SK-N-SH (cell line): Measurements from ENCODE around the gene CBX8. TPM values are rescaled to one million over a fixed set of nuclear protein-coding genes. Genes with fewer than 3 reads are reported as not detected.

Source experiments
- CTCF ChIA-PET: fragments of 300-600, 350-600 bp; formaldehyde crosslinking; extraction: SDS; loops from one replicate; lab custom pipeline; 2021; lab: Yijun Ruan, JAX
- POLR2A ChIA-PET: fragments of 350-600 bp; sonication (Branson Sonifier 250); formaldehyde crosslinking; extraction: SDS; loops from one replicate; lab custom pipeline; 2020; ENCODE audit warnings: antibody characterized with exemption, inconsistent platforms; lab: Yijun Ruan, JAX
- DNase-seq: peaks from one replicate; pipeline ENCODE4 v3.0.0; 2012
- H2AFZ ChIP-seq: fragments of 200-600 bp; sonication (generic); 2 replicates; pipeline ENCODE4 v1.8.1; 2016; ENCODE audit warnings: antibody characterized with exemption, mild to moderate bottlenecking, low read depth
- H3F3A ChIP-seq: fragments of 200-600 bp; sonication (generic); replicated peaks from 2 replicates; pipeline ENCODE3; 2016; ENCODE audit warnings: antibody characterized with exemption, mild to moderate bottlenecking; ENCODE audit not compliant: insufficient read depth
- H3K27ac ChIP-seq, 2 experiments: fragments of 200-500 bp in 1 of 2; fragments of 200-600 bp in 1 of 2; sonication (Bioruptor generic) in 1 of 2; sonication (generic), shearing (Covaris generic) in 1 of 2; 2 replicates each; pipeline versions ENCODE4 v1.5.1 to v1.6.1; 2014 to 2016; ENCODE audit warnings: low read depth in 2 of 2, inconsistent platforms in 1 of 2, low read length in 1 of 2, mild to moderate bottlenecking in 1 of 2, mixed read lengths in 1 of 2
- H3K27me3 ChIP-seq: fragments of 200-600 bp; sonication (generic), shearing (Covaris generic); 2 replicates; pipeline ENCODE4 v1.6.1; 2016; ENCODE audit warnings: mixed run types; ENCODE audit not compliant: insufficient read depth
- H3K36me3 ChIP-seq, 2 experiments: fragments of 200-500 bp in 1 of 2; fragments of 200-600 bp in 1 of 2; sonication (Bioruptor generic) in 1 of 2; sonication (generic) in 1 of 2; replicated peaks in 1 of 2; 2 replicates each; pipeline versions ENCODE3 to v1.5.1; 2014 to 2016; ENCODE audit warnings: low read length in 1 of 2, mild to moderate bottlenecking in 1 of 2; ENCODE audit not compliant: insufficient read depth in 2 of 2, control insufficient read depth in 1 of 2
- H3K4me1 ChIP-seq, 2 experiments: fragments of 200-500 bp in 1 of 2; fragments of 200-600 bp in 1 of 2; sonication (Bioruptor generic) in 1 of 2; sonication (generic), shearing (Covaris generic) in 1 of 2; 2 replicates each; pipeline versions ENCODE4 v1.5.1 to v1.6.1; 2014 to 2016; ENCODE audit warnings: low read depth in 1 of 2, low read length in 1 of 2, mixed run types in 1 of 2; ENCODE audit not compliant: insufficient read depth in 2 of 2, control insufficient read depth in 1 of 2
- H3K4me2 ChIP-seq: fragments of 200-600 bp; sonication (generic), shearing (Covaris generic); 2 replicates; pipeline ENCODE4 v1.6.1; 2017; ENCODE audit warnings: mixed run types
- H3K4me3 ChIP-seq, 2 experiments: fragments of 200-500 bp in 1 of 2; fragments of 200-600 bp in 1 of 2; sonication (Bioruptor generic) in 1 of 2; sonication (generic), shearing (Covaris generic) in 1 of 2; 2 replicates each; pipeline versions ENCODE4 v1.5.1 to v1.8.1; 2014 to 2016; ENCODE audit warnings: low read depth in 2 of 2, inconsistent platforms in 1 of 2, low read length in 1 of 2, mild to moderate bottlenecking in 1 of 2, mixed read lengths in 1 of 2, moderate library complexity in 1 of 2
- H3K79me2 ChIP-seq: fragments of 200-600 bp; sonication (generic); 2 replicates; pipeline ENCODE4 v1.8.1; 2017; ENCODE audit warnings: mild to moderate bottlenecking; ENCODE audit not compliant: insufficient read depth
- H3K9ac ChIP-seq: fragments of 200-600 bp; sonication (generic); 2 replicates; pipeline ENCODE4 v1.6.1; 2017; ENCODE audit warnings: mixed run types
- H3K9me2 ChIP-seq: fragments of 200-600 bp; sonication (generic); 2 replicates; pipeline ENCODE4 v1.6.1; 2017; ENCODE audit warnings: mixed run types
- H3K9me3 ChIP-seq: fragments of 200-600 bp; sonication (generic); 2 replicates; pipeline ENCODE4 v1.6.1; 2017; ENCODE audit warnings: mixed run types, mild to moderate bottlenecking, moderate library complexity
- H4K20me1 ChIP-seq: fragments of 200-600 bp; sonication (generic); 2 replicates; pipeline ENCODE4 v1.6.1; 2017; ENCODE audit warnings: mild to moderate bottlenecking, mixed run types; ENCODE audit not compliant: insufficient read depth
- CTCF ChIP-seq: fragments of 200-600 bp; sonication (generic); IDR thresholded peaks from 2 replicates; pipeline ENCODE4 v1.6.1; 2017; ENCODE audit warnings: antibody characterized with exemption, mild to moderate bottlenecking, moderate library complexity
- FOSL2 ChIP-seq: IDR thresholded peaks from 2 replicates; pipeline ENCODE4 v1.4.0; 2012; ENCODE audit warnings: low read depth, mild to moderate bottlenecking, moderate library complexity, borderline replicate concordance
- FOXJ3 ChIP-seq: sonication (generic); formaldehyde crosslinking; IDR thresholded peaks from 2 replicates; pipeline ENCODE4 v1.5.1; 2020; ENCODE audit warnings: mild to moderate bottlenecking, missing genetic modification reagents
- GATA2 ChIP-seq: sonication (generic); formaldehyde crosslinking; IDR thresholded peaks from 2 replicates; pipeline ENCODE4 v1.5.0; 2020; ENCODE audit warnings: mild to moderate bottlenecking, missing genetic modification reagents
- IRF3 ChIP-seq: fragments of 150-350 bp; IDR thresholded peaks from 2 replicates; pipeline ENCODE4 v1.6.1; 2016; ENCODE audit warnings: mild to moderate bottlenecking, low read depth, low read length
- JUND ChIP-seq: IDR thresholded peaks from 2 replicates; pipeline ENCODE4 v1.4.0; 2012
- MAX ChIP-seq: IDR thresholded peaks from 2 replicates; pipeline ENCODE4 v1.4.0; 2012; ENCODE audit warnings: low read depth
- MXI1 ChIP-seq: IDR thresholded peaks from 2 replicates; pipeline ENCODE4 v1.6.1; 2012; ENCODE audit warnings: mild to moderate bottlenecking, low read depth, low read length, improper control_type of control experiment
- NFIC ChIP-seq: IDR thresholded peaks from 2 replicates; pipeline ENCODE4 v1.4.0; 2012; ENCODE audit warnings: borderline replicate concordance
- NRF1 ChIP-seq: IDR thresholded peaks from 2 replicates; pipeline ENCODE4 v1.6.1; 2012; ENCODE audit warnings: low read depth, mild to moderate bottlenecking, low read length
- RAD21 ChIP-seq: IDR thresholded peaks from 2 replicates; pipeline ENCODE4 v1.6.1; 2012; ENCODE audit warnings: mild to moderate bottlenecking, low read length
- RFX5 ChIP-seq: IDR thresholded peaks from 2 replicates; pipeline ENCODE4 v1.6.1; 2012; ENCODE audit warnings: mild to moderate bottlenecking, improper control_type of control experiment, low read length
- SIN3A ChIP-seq: IDR thresholded peaks from 2 replicates; pipeline ENCODE4 v1.6.1; 2012; ENCODE audit warnings: low read depth, mild to moderate bottlenecking, low read length, moderate library complexity, borderline replicate concordance
- SMC3 ChIP-seq: IDR thresholded peaks from 2 replicates; pipeline ENCODE4 v1.6.1; 2012; ENCODE audit warnings: low read depth, low read length, improper control_type of control experiment
- YY1 ChIP-seq: IDR thresholded peaks from 2 replicates; pipeline ENCODE4 v1.4.0; 2012; ENCODE audit warnings: low read depth, mild to moderate bottlenecking
- ZBTB33 ChIP-seq: IDR thresholded peaks from 2 replicates; pipeline ENCODE4 v1.4.0; 2012; ENCODE audit warnings: low read depth, borderline replicate concordance
- WGBS: methylation state at CpG from one replicate; pipeline ENCODE4 v1.1.6; 2017; ENCODE audit warnings: low lambda C conversion rate; 5-methylcytosine and 5-hydroxymethylcytosine counted together
- polyA plus RNA-seq, 3 experiments: library from polyadenylated mRNA; depleted of rRNA; stranded (reverse); fragments of >200 nt; gene quantifications; 2 replicates each; pipeline ENCODE4 v1.2.3, GENCODE V29; 2012

The CBX8 gene
- polyA plus RNA-seq, 1 of the 3 experiments (the other 2 are of a cell fraction): 2.9 TPM

GRCh38 chr17:79834565-79835469 is 37.9 kb upstream of the CBX8 start:
- CTCF ChIA-PET: interaction anchor here (0.5 to 7.1 kb wide), 38 partner anchors 8 to 267 kb away, joined by 3 to 65 read pairs (median 4); partner anchors contain the start of genes CBX2, CBX4, CBX8 and GAA

GRCh38 chr17:79833744-79834564 is 37.1 kb upstream of the CBX8 start:
- CTCF ChIA-PET: interaction anchor here (0.5 to 7.1 kb wide), 14 partner anchors 9 to 268 kb away, joined by 3 to 65 read pairs (median 4); partner anchors contain the start of genes CBX4, CBX8 and GAA
- H3K79me2 ChIP-seq: peaks cover 36% of the 10 kb centered on the region
- no peak for DNase-seq
- no peaks in the 10 kb centered on the region for H3K9me2 ChIP-seq
- H3K27ac ChIP-seq: no peak overlapping the region; a peak in 1 of 4 replicates
- H3K27me3 ChIP-seq: no peaks in the 10 kb centered on the region
- peaks cover 46% of the 10 kb centered on the region for H4K20me1 ChIP-seq
- WGBS: 96% methylated on average over 72 of the region's 83 CpGs
- peaks cover 25% of the 10 kb centered on the region for H3F3A ChIP-seq
- H3K4me2 ChIP-seq: no peak overlapping the region
- POLR2A ChIA-PET: no interaction called here
- no peaks in the 10 kb centered on the region for H3K9me3 ChIP-seq
- H3K9ac ChIP-seq: no peak overlapping the region
- peaks cover 15 to 48% of the 10 kb centered on the region in 2 experiments for H3K4me1 ChIP-seq
- H3K36me3 ChIP-seq: peaks cover 15 to 28% of the 10 kb centered on the region in 2 experiments
- no peak overlapping the region for H3K4me3 ChIP-seq
- H2AFZ ChIP-seq: no peak overlapping the region
- TF ChIP-seq MXI1 (no peak), ZBTB33 (no peak), YY1 (no peak), IRF3 (no peak), FOSL2 (no peak), JUND (no peak), SIN3A (no peak), SMC3 (no peak), GATA2 (CRISPR knock-in tag) (no peak), NFIC (no peak)

More at GRCh38 chr17:79834565-79835469, 37.9 kb upstream of the CBX8 start:
- Histone ChIP-seq H2AFZ (no peak overlapping the region), H3K36me3 (peaks cover 15 to 28% of the 10 kb centered on the region in 2 experiments), H3K79me2 (peaks cover 36% of the 10 kb centered on the region), H3K4me1 (peaks cover 15 to 46% of the 10 kb centered on the region in 2 experiments), H4K20me1 (peaks cover 46% of the 10 kb centered on the region), H3K9me3 (no peaks in the 10 kb centered on the region), H3K9me2 (no peaks in the 10 kb centered on the region), H3K9ac (no peak overlapping the region), H3K4me3 (no peak overlapping the region), H3K4me2 (no peak overlapping the region), H3F3A (peaks cover 24% of the 10 kb centered on the region), H3K27me3 (peaks cover 2% of the 10 kb centered on the region), H3K27ac (no peak overlapping the region; a peak in 1 of 4 replicates)
- POLR2A ChIA-PET: interaction anchor here (0.9 kb wide), 1 partner anchor 23 kb away, joined by 3 read pairs; no protein-coding TSS in a partner anchor
- 92% methylated on average over 57 of the region's 61 CpGs for WGBS
- no peak for TF ChIP-seq NRF1
- 0 out of 2 replicates have a peak, but pooled peaks have one; percentile 21 for TF ChIP-seq FOXJ3 (CRISPR knock-in tag)
- TF ChIP-seq MXI1: no peak
- peak; percentile 66 for TF ChIP-seq SMC3
- TF ChIP-seq MAX: no peak
- peak; percentile 64 for TF ChIP-seq RAD21
- peak; percentile 92 for TF ChIP-seq CTCF
- no peak for TF ChIP-seq RFX5
- peak; percentile 84 for DNase-seq
